ENCODE results near the gene NAPA. TPM values are rescaled to one million over a fixed set of nuclear protein-coding genes. Genes with fewer than 3 reads are reported as not detected.

The NAPA gene
- total RNA-seq, 1 donor from 2014 or later = 112 TPM

DNA sequence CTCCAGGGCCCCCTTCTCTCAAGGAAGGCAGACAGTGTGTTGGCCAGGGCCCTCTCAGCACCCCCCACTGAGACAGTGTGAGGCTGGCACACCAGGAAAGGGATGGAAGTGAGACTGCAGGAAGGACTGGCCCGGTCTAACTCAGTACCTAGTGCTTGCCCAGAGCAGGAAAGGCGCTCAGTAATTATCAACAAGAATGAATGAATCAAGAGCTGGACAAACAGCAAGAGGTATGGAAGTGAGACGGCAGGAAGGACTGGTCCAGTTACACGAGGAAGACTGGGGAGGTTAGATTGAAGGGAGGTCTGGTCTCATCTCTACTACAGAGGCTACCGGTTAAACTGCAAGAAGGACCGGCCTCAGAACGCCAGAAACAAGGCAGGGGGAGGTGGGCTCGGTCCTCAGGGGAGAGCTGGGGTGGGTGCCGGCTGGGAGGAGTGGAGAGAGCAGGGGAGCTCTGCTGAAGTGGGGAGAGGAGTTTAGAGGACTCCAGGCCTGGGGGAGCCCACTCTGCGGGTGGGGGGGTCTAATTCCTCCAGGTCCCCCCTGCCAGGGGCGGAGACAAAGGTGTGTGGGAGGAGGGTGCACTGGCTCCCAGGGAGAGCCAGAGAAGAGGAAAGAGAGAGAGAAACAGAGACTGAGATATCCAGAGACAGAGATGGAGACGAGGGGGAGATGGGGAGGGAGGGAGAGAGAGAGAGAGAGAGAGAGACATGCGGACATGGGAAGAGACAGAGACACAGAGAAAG is 44.2 kb downstream of the NAPA start:
- intact Hi-C loops (cut with DNase I) = no loop called here
- DNase-seq (ENCODE audit: low spot score) = no peak

DNA sequence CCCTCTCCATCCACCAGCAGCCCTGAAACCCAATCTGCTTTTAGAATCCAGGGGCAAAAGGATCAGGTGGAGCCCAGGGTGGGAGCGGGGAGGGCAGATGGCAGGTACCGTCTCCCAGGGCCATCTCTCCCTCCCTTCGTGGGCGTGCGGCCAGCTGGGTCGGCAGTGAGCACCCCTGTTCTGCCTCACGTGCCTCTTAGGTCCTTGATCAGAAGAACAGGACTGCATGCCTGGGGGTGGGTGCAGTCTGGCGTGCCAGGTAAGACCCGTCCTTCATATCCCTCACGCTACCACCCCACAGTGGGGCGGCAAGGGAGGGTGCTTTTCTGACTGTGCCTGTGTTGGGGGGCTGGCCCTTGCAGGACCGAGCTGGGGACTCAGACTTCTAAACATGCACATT is 45.1 kb downstream of the NAPA start:
- intact Hi-C loops (cut with DNase I) = no loop called here
- no peak for DNase-seq (ENCODE audit: low spot score)

GRCh38 chr19:47469363-47469700 is 45.5 kb downstream of the NAPA start:
- no peak for DNase-seq (ENCODE audit: low spot score)
- intact Hi-C loops (cut with DNase I) = no loop called here

DNA sequence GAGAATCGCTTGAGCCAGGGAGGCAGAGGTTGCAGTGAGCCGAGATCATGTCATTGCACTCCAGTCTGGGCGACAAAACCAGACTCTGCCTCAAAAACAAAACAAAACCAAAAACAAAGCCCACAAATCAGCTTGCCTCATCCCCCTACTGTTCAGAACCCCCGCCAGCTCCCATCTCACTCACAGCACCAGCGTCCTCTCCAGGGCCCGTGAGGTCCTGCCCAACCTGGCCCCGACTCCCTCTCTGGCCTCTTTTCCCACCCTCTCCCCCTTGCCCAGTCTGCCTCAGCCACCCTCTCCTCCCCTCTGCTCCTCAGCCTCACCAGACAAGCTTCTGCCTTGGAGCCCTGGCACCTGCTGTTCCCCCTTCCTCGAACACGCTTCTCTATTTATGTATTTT is 46.9 kb downstream of the NAPA start:
- intact Hi-C loops (cut with DNase I) = no loop called here
- no peak for DNase-seq (ENCODE audit: low spot score)

DNA sequence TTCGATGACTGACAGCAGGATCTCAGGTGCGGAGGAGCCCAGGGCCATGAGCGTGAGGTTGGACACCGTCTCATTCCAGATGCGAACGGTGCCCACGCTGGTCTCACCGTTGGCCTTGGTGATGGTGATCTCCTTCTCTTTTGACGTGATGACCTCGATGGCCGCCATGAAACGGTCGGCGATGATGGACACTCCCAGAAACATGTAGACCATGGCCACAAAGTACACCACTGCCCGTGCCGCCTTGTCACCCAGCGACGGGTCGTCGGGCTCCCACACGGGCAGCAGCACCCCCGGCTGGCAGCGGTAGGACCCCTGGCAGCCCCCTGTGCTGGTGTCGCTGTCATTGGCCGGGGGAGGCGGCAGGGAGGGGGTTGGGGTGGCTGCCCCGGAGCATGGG is 48.9 kb downstream of the NAPA start:
- no peak for DNase-seq (ENCODE audit: low spot score)
- intact Hi-C loops (cut with DNase I) = no loop called here

DNA sequence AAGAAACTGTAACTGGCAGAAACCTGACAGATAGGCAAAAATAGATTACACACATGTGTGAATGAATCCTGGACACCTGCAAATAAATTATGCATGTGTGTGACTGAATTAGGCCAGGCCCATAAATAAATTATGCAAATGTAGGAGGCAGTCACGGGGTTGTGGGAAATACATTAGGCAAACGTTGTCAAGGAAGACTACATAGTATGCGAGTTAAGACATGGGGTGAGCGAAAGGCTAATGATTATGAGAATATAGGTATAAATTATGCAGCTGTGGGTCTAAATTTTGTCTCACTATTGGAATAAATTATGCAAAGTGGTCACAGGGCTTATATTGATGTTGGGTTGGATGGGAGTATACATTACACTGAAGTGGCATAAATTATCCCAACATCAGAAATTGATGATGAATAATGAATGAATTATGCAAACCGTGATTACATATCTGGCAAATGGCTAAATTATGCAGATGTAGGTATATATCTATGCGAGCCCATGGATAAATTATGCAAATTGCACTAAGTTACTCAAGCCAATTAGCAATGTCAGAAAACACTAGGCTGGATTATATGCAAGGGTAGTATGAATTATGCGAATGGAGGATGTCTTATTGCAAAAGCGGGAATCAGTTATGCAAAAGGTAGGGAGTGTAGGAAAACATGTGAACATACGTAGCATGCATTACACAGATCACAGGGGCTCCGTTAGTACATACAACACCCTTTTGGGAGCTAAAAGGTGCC is 50.0 kb downstream of the NAPA start:
- intact Hi-C loops (cut with DNase I) = no loop called here
- DNase-seq (ENCODE audit: low spot score) = no peak

GRCh38 chr19:47461876-47462275 is 53.0 kb downstream of the NAPA start:
- DNase-seq (ENCODE audit: low spot score) = no peak
- intact Hi-C loops (cut with DNase I) = no loop called here

DNA sequence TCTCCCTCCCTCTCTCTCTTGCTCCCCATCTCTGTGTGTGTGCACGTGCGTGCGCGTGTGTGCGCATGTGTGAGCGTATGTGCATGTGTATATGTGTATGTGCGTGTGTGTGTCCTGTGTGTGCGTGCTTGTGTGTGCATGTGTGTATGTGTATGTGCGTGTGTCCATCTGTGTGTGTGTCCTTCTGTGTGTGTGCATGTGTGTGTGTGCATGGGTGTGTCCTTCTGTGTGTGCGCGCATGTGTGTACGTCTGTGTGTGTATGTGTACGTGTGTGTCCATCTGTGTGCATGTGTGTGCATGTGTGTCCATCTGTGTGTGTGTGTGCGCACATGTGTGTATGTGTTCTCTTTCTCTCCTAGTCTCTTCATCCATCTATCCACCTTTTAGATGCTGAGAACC is 55.4 kb downstream of the NAPA start:
- intact Hi-C loops (cut with DNase I) = no loop called here
- DNase-seq (ENCODE audit: low spot score) = no peak

- intact Hi-C loops (cut with DNase I) = no loop called here
- no peak for DNase-seq (ENCODE audit: low spot score)
Observed at GRCh38 chr19:47458672-47459071, 56.2 kb downstream of the NAPA start.

- intact Hi-C loops (cut with DNase I) = no loop called here
- no peak for DNase-seq (ENCODE audit: low spot score)
Observed at GRCh38 chr19:47456721-47457474, 58.0 kb downstream of the NAPA start.

- intact Hi-C loops (cut with DNase I) = no loop called here
Observed at GRCh38 chr19:47450478-47450877, 64.4 kb downstream of the NAPA start.

GRCh38 chr19:47448360-47448727 is 66.5 kb downstream of the NAPA start:
- DNase-seq (ENCODE audit: low spot score) = no peak
- intact Hi-C loops (cut with DNase I) = no loop called here

More at GRCh38 chr19:47450478-47450877, 64.4 kb downstream of the NAPA start:
- DNase-seq (ENCODE audit: low spot score) = no peak

DNA sequence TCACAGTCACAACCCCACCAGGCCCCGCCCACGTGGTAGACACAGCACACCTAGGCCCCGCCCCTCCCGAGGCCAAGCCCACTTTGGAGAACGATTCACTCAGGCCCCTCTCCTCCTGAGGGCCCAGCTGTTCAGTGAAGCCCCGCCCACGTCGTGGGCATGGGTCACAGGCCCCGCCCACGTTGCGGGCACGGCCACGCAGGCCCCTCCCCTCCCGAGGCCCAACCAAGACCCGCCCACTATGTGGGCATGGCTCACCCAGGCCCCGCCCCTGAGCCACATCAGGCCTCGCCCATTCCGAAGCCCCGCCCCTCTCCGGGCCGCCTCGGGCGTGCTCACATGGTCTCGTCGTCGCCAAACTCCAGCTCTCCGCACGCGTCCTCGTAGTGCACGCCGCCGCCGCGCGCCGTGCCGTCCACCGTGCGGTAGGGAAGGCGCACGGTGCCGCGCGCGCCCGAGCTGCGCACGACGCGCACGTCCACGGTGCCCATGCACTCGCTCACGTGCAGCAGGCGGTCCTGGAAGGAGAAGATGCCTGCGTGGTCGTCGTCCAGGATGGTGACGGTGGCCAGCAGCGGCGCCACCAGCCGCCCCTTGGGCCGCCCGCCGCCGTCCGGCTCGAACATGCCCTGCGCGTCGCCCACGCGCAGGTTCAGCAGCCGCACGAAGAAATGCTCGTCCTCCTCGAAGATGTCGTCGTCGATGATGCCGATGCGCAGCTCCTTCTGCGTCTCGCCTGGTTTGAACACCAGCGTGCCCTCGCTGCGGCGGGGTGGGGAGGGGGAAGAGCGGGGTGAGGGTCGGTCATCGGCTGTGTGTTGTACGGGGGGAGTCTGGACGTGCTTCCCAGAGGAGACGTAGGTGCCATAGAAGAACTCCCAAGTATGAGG is 67.1 kb downstream of the NAPA start:
- intact Hi-C loops (cut with DNase I) = no loop called here

GRCh38 chr19:47446534-47447469 is 68.1 kb downstream of the NAPA start:
- DNase-seq (ENCODE audit: low spot score) = no peak
- intact Hi-C loops (cut with DNase I) = no loop called here

More for the DNA sequence above, 67.1 kb downstream of the NAPA start:
- DNase-seq (ENCODE audit: low spot score) = no peak

- intact Hi-C loops (cut with DNase I) = no loop called here
- no peak for DNase-seq (ENCODE audit: low spot score)
Observed at GRCh38 chr19:47445937-47446402, 68.9 kb downstream of the NAPA start.

DNA sequence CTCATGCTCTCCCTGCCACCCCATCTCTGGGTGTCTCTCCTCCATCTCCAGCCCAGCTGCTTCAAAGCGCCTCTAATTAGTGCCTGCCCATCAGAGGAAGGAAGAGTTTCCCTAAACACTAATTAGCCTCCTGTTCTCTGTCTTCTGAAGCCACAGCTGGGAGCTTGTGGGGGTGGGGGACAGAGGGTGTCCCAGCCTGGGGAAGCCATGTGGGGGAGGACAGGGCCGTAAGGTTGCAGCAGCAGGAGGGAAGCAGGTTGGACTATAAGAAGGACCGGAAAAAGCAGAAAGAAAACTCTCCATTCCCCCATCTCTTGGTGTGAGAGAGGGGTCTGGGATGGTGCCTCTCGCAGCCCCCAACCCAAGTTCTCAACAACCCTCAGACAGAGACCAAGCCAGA is 69.3 kb downstream of the NAPA start:
- intact Hi-C loops (cut with DNase I) = no loop called here
- DNase-seq (ENCODE audit: low spot score) = no peak

- intact Hi-C loops (cut with DNase I) = no loop called here
- no peak for DNase-seq (ENCODE audit: low spot score)
Observed at GRCh38 chr19:47444388-47444821, 70.5 kb downstream of the NAPA start.

DNA sequence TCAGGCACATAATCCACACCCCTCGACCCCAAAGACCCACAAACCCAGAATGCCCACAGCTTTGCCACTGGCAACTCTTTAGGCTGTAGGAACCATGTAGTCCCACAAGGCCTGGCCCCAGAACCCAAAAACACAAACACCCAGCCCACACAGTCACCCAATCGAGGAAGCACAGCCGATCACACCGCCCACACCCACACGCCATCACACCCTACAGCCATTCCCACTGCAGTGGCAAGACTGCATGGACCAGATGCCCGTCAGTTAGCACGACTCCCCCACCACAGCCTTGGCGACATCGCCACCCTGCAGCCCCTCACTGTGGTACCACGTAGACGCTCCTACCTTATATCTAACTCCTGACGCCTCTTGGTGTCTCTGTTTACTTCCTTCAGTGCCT is 71.5 kb downstream of the NAPA start:
- intact Hi-C loops (cut with DNase I) = no loop called here
- DNase-seq (ENCODE audit: low spot score) = no peak

Measured in cardiac septum (tissue), 1 donor.